ENCODE data around the gene ATOH8. TPM values are rescaled to one million over a fixed set of nuclear protein-coding genes. Genes with fewer than 3 reads are reported as not detected.

ATOH8 gene
- total RNA-seq, 6 experiments from 2014 or later = 34.4 to 53.0 (median 45.5) TPM

DNA sequence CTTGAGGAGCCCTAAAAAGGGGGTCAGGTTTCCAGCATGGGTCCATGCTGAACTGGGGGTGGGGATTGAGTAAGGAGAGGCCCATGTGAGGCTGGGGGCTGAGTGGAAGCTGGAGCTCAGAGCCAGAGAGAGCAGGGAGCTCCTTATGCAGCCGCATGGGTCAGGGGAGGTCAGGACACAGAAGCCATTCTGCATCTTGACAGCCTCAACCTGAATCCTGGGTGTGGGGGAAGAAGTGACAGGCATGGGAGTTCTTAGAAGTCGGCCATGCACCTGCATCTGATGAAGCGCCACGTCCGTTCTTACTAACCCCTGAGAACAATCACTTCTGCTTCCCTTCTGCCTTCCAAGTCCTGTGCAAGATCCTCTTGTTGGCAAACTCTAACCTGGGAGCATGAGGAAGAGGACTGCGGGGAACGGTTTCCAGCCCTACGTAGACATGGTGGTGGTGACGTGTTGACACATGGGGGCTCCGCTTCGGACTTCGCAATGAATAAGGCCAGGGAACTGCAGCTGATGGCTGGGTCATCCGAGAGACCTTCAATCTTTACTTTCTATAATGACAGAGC lies 37.4 kb upstream of the ATOH8 start:
- H3K36me3 Mint-ChIP-seq (ENCODE audit: low read depth) = no peaks in the 10 kb centered on the region
- no peak for DNase-seq
- TF ChIP-seq, protein P1, sequence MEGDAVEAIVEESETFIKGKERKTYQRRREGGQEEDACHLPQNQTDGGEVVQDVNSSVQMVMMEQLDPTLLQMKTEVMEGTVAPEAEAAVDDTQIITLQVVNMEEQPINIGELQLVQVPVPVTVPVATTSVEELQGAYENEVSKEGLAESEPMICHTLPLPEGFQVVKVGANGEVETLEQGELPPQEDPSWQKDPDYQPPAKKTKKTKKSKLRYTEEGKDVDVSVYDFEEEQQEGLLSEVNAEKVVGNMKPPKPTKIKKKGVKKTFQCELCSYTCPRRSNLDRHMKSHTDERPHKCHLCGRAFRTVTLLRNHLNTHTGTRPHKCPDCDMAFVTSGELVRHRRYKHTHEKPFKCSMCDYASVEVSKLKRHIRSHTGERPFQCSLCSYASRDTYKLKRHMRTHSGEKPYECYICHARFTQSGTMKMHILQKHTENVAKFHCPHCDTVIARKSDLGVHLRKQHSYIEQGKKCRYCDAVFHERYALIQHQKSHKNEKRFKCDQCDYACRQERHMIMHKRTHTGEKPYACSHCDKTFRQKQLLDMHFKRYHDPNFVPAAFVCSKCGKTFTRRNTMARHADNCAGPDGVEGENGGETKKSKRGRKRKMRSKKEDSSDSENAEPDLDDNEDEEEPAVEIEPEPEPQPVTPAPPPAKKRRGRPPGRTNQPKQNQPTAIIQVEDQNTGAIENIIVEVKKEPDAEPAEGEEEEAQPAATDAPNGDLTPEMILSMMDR (IDR thresholded peaks at IDR 0.05) = no peak
- H3K27ac Mint-ChIP-seq = no peak overlapping the region
- H3K9me3 Mint-ChIP-seq = no peaks in the 10 kb centered on the region
- no peak overlapping the region for H3K4me3 Mint-ChIP-seq
- peaks cover 6% of the 10 kb centered on the region for H3K27me3 Mint-ChIP-seq (ENCODE audit: insufficient read depth)
- peaks cover 24% of the 10 kb centered on the region for H3K4me1 Mint-ChIP-seq (ENCODE audit: low read depth)

- TF ChIP-seq, protein P1 (IDR thresholded peaks at IDR 0.05) = no peak
- peaks cover 24% of the 10 kb centered on the region for H3K4me1 Mint-ChIP-seq (ENCODE audit: low read depth)
- DNase-seq = peak; percentile 83
Measured at GRCh38 chr2:85717308-85718008, 36.3 kb upstream of the ATOH8 start.

DNA sequence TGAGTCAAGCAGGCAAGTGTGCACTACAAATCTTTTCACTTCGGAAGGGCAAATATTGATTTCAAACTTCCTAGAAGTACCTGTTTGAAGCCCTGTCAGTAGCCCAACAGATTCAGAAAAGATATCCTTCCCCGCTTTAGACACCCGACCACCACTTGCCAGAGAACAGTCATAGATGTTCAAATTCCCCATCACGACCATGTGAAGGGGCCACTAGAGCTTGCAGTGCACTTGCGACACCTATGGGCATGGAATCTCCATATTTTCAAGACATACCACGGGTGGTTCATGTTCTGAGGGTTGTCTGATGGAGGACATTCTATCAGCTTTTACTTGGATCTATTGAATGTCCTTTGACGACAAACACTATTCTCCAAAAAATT lies 35.8 kb upstream of the ATOH8 start:
- TF ChIP-seq, protein P1 (IDR thresholded peaks at IDR 0.05) = peak; percentile 52; the same call in 1 of the 2 replicates
- peaks cover 25% of the 10 kb centered on the region for H3K4me1 Mint-ChIP-seq (ENCODE audit: low read depth)
- H3K27me3 Mint-ChIP-seq (ENCODE audit: insufficient read depth) = peaks cover 2% of the 10 kb centered on the region; the same call in 1 of the 2 replicates
- H3K36me3 Mint-ChIP-seq (ENCODE audit: low read depth) = no peaks in the 10 kb centered on the region
- peak overlapping the region; percentile 44 for H3K4me3 Mint-ChIP-seq
- H3K9me3 Mint-ChIP-seq = no peaks in the 10 kb centered on the region
- peak overlapping the region; percentile 4; the same call in 1 of the 2 replicates for H3K27ac Mint-ChIP-seq
- DNase-seq = no peak

More at GRCh38 chr2:85717308-85718008, 36.3 kb upstream of the ATOH8 start:
- peaks cover 2% of the 10 kb centered on the region; the same call in 1 of the 2 replicates for H3K27me3 Mint-ChIP-seq (ENCODE audit: insufficient read depth)
- H3K9me3 Mint-ChIP-seq = no peaks in the 10 kb centered on the region
- no peaks in the 10 kb centered on the region for H3K36me3 Mint-ChIP-seq (ENCODE audit: low read depth)
- H3K27ac Mint-ChIP-seq = peak overlapping the region; percentile 4; the same call in 1 of the 2 replicates
- H3K4me3 Mint-ChIP-seq = peak overlapping the region; percentile 44; the same call in 1 of the 2 replicates

DNA sequence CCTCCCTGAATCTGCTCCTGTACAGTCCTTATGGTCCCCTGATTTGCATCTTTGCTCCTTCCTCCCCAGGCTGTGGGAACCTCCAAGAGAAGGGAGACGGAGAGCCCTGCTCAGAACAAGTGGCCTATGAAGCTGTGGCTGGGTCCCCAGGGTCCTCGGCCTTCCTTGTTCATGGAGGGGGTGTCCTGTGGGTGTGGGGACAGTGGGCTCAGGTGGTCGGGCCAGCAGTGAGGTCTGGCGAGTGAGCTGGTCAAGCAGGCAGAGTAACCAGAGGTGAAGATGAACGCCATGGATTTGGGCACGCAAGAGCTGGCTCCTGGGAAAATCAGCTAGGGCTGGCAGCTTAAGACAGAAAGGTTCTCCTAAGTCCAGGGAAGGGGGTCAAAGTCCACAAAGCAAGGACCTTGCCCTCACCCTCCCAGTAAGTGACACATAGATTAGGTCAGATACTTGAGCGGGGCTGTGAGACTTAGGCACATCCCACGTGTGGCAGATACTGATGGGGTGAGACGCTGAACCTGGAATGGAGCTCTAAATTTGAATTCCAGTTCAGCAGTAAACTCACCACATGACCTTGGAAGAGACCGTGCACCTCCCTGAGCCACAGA lies 34.8 kb upstream of the ATOH8 start:
- no peak for DNase-seq
- peaks cover 34% of the 10 kb centered on the region for H3K4me1 Mint-ChIP-seq (ENCODE audit: low read depth)
- H3K36me3 Mint-ChIP-seq (ENCODE audit: low read depth) = no peaks in the 10 kb centered on the region
- H3K27ac Mint-ChIP-seq = no peak overlapping the region
- H3K9me3 Mint-ChIP-seq = no peaks in the 10 kb centered on the region
- TF ChIP-seq, protein P1 (IDR thresholded peaks at IDR 0.05) = no peak
- no peak overlapping the region for H3K4me3 Mint-ChIP-seq
- H3K27me3 Mint-ChIP-seq (ENCODE audit: insufficient read depth) = peaks cover 2% of the 10 kb centered on the region; the same call in 1 of the 2 replicates

DNA sequence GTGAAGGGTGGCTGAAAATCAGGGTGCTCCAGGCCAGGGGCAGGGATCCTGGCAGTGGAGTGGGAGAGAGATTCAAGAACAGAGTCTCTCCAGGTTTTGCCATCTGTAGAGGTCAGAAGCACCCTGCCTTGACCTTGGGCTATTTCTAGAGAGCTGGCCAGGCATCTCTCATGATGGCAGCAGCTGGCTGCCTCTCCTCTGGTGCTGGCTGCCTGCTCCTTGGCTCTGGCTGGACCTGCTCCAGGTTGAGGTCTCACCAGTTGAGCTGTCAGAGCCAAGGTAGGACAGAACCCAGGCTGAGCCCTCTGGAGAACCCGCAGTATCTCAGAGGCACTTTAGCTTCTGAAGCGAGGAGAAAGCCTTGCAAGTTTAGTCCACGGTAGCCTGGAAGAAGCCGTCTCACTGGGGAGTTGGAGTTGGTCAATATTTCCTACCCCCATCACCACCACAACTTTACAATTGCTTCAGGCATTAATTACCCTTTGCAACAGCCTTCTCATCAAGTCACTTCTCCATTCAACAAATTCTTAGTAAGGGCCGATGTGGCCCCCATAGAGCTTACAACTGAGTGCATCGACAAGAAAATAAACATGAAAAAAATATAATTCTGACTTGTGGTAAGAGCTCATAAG lies 34.1 kb upstream of the ATOH8 start:
- H3K27ac Mint-ChIP-seq = no peak overlapping the region
- H3K36me3 Mint-ChIP-seq (ENCODE audit: low read depth) = no peaks in the 10 kb centered on the region
- TF ChIP-seq, protein P1 (IDR thresholded peaks at IDR 0.05) = no peak
- peaks cover 2% of the 10 kb centered on the region; the same call in 1 of the 2 replicates for H3K27me3 Mint-ChIP-seq (ENCODE audit: insufficient read depth)
- H3K4me3 Mint-ChIP-seq = no peak overlapping the region
- no peaks in the 10 kb centered on the region for H3K9me3 Mint-ChIP-seq
- H3K4me1 Mint-ChIP-seq (ENCODE audit: low read depth) = peaks cover 42% of the 10 kb centered on the region
- no peak for DNase-seq
